IMR-90 (cell line): ENCODE results near the gene SLC35B2. TPM values are rescaled to one million over a fixed set of nuclear protein-coding genes. Genes with fewer than 3 reads are reported as not detected.

Experiments
- ATAC-seq: fragments of 200-7000 bp; cut with Tn5 transposase; 2 replicates; pipeline ENCODE4 v1.9.1; 2020; ENCODE audit warnings: low read depth, mild to moderate bottlenecking, moderate library complexity
- BruUV-seq: library from RNA; stranded (reverse); fragments of 400-500 nt; replicated peaks from 2 replicates; lab custom pipeline; 2021; lab: Mats Ljungman, UMichigan
- CTCF ChIA-PET: fragments of 300-600 bp; formaldehyde crosslinking; extraction: SDS; loops from one replicate; lab custom pipeline; 2021; ENCODE audit warnings: antibody characterized with exemption; lab: Yijun Ruan, JAX
- POLR2A ChIA-PET: fragments of 300-600 bp; sonication (Branson Sonifier 250); formaldehyde crosslinking; loops from one replicate; lab custom pipeline; 2022; ENCODE audit warnings: antibody characterized with exemption; ENCODE audit not compliant: unreplicated experiment; lab: Charles Lee
- DNase-seq: peaks from one replicate; pipeline ENCODE4 v3.0.0; 2013
- H2AFZ ChIP-seq: replicated peaks from 2 replicates; pipeline ENCODE3; 2013; ENCODE audit warnings: low read length, mild to moderate bottlenecking; ENCODE audit not compliant: poor library complexity
- H2AK5ac ChIP-seq: 2 replicates; pipeline ENCODE4 v1.6.1; 2013; ENCODE audit warnings: low read depth, low read length, inconsistent platforms
- H2AK9ac ChIP-seq: replicated peaks from 2 replicates; pipeline ENCODE3; 2013; ENCODE audit warnings: mild to moderate bottlenecking, low read depth, low read length, moderate library complexity; ENCODE audit not compliant: poor library complexity
- H2BK120ac ChIP-seq: 2 replicates; pipeline ENCODE4 v1.6.1; 2013; ENCODE audit warnings: low read depth, low read length, inconsistent platforms
- H2BK15ac ChIP-seq: 3 replicates; pipeline ENCODE4 v1.6.1; 2013; ENCODE audit warnings: low read depth, low read length, inconsistent platforms
- H2BK20ac ChIP-seq: 2 replicates; pipeline ENCODE4 v1.6.1; 2013; ENCODE audit warnings: low read depth, mild to moderate bottlenecking, inconsistent platforms, low read length, moderate library complexity
- H2BK5ac ChIP-seq: 2 replicates; pipeline ENCODE4 v1.6.1; 2013; ENCODE audit warnings: mild to moderate bottlenecking, low read depth, low read length, inconsistent platforms; ENCODE audit not compliant: poor library complexity, severe bottlenecking
- H3K14ac ChIP-seq: replicated peaks from 2 replicates; pipeline ENCODE4 v1.6.1; 2013; ENCODE audit warnings: low read depth, low read length, inconsistent platforms
- H3K18ac ChIP-seq: 2 replicates; pipeline ENCODE4 v1.6.1; 2013; ENCODE audit warnings: low read depth, low read length, control low read depth
- H3K23ac ChIP-seq: 2 replicates; pipeline ENCODE4 v1.6.1; 2013; ENCODE audit warnings: low read depth, low read length, inconsistent platforms
- H3K27ac ChIP-seq: 2 replicates; pipeline ENCODE4 v1.5.1; 2013; ENCODE audit warnings: mild to moderate bottlenecking, control low read depth, low read length; ENCODE audit not compliant: insufficient read depth
- H3K27me3 ChIP-seq: 2 replicates; pipeline ENCODE4 v1.6.1; 2013; ENCODE audit warnings: low read length; ENCODE audit not compliant: control insufficient read depth, insufficient read depth
- H3K36me3 ChIP-seq: 2 replicates; pipeline ENCODE4 v1.6.1; 2013; ENCODE audit warnings: low read length, mixed read lengths; ENCODE audit not compliant: control insufficient read depth, insufficient read depth
- H3K4ac ChIP-seq: 2 replicates; pipeline ENCODE4 v1.6.1; 2013; ENCODE audit warnings: low read depth, low read length, inconsistent platforms
- H3K4me1 ChIP-seq: 2 replicates; pipeline ENCODE4 v1.6.1; 2013; ENCODE audit warnings: low read length, mixed read lengths; ENCODE audit not compliant: control insufficient read depth, insufficient read depth
- H3K4me2 ChIP-seq: 2 replicates; pipeline ENCODE4 v1.6.1; 2013; ENCODE audit warnings: low read depth, mild to moderate bottlenecking, control low read depth, low read length, moderate library complexity
- H3K4me3 ChIP-seq: 2 replicates; pipeline ENCODE4 v1.5.1; 2013; ENCODE audit warnings: low read depth, mild to moderate bottlenecking, control low read depth, low read length, moderate library complexity; ENCODE audit not compliant: insufficient read depth
- H3K56ac ChIP-seq: 2 replicates; pipeline ENCODE4 v1.6.1; 2013; ENCODE audit warnings: low read length, inconsistent platforms; ENCODE audit not compliant: insufficient read depth; ENCODE audit errors: extremely low read depth
- H3K79me1 ChIP-seq, 2 experiments: 2 replicates each; pipeline ENCODE4 v1.6.1; 2013; ENCODE audit warnings: low read length in 2 of 2, inconsistent platforms in 1 of 2, low read depth in 1 of 2
- H3K9ac ChIP-seq: 2 replicates; pipeline ENCODE4 v1.6.1; 2013; ENCODE audit warnings: low read depth, low read length, control low read depth
- H3K9me1 ChIP-seq: 2 replicates; pipeline ENCODE4 v1.6.1; 2013; ENCODE audit warnings: low read length, inconsistent platforms; ENCODE audit not compliant: insufficient read depth
- H3K9me3 ChIP-seq: 2 replicates; pipeline ENCODE4 v1.6.1; 2013; ENCODE audit warnings: low read length; ENCODE audit not compliant: control insufficient read depth, insufficient read depth
- H4K20me1 ChIP-seq: 2 replicates; pipeline ENCODE4 v1.6.1; 2013; ENCODE audit warnings: low read length, inconsistent platforms; ENCODE audit not compliant: insufficient read depth
- H4K5ac ChIP-seq: 2 replicates; pipeline ENCODE4 v1.6.1; 2013; ENCODE audit warnings: mild to moderate bottlenecking, low read depth, low read length, control low read depth
- H4K8ac ChIP-seq, 2 experiments: 2 replicates each; pipeline ENCODE4 v1.6.1; 2013; ENCODE audit warnings: low read depth in 2 of 2, low read length in 2 of 2, control low read depth in 1 of 2, inconsistent platforms in 1 of 2
- H4K91ac ChIP-seq: 2 replicates; pipeline ENCODE4 v1.6.1; 2013; ENCODE audit warnings: low read depth, low read length, inconsistent platforms; ENCODE audit not compliant: insufficient read depth
- CHD1 ChIP-seq: IDR thresholded peaks from 2 replicates; pipeline ENCODE4 v1.6.1; 2012; ENCODE audit warnings: low read depth, low read length, improper control_type of control experiment
- NFE2L2 ChIP-seq: fragments of 150-350 bp; IDR thresholded peaks from 2 replicates; pipeline ENCODE4 v1.6.1; 2016; ENCODE audit warnings: low read depth, mild to moderate bottlenecking, low read length
- POLR2A ChIP-seq: IDR thresholded peaks from 2 replicates; pipeline ENCODE4 v1.6.1; 2012; ENCODE audit warnings: mild to moderate bottlenecking, low read depth, low read length
- RAD21 ChIP-seq: IDR thresholded peaks from 2 replicates; pipeline ENCODE4 v1.6.1; 2012; ENCODE audit warnings: low read length, improper control_type of control experiment
- RCOR1 ChIP-seq: IDR thresholded peaks from 2 replicates; pipeline ENCODE4 v1.6.1; 2012; ENCODE audit warnings: mild to moderate bottlenecking, low read length, improper control_type of control experiment; ENCODE audit not compliant: insufficient replicate concordance
- WGBS, 2 experiments: methylation state at CpG; one replicate each; pipeline versions ENCODE4 v1.1.5 to v1.1.7; 2013; ENCODE audit warnings: missing lambda C conversion rate in 2 of 2; ENCODE audit not compliant: insufficient read length in 1 of 2; ENCODE audit errors: extremely low coverage in 2 of 2; 5-methylcytosine and 5-hydroxymethylcytosine counted together
- dilution Hi-C: fragments of 300-500 bp; cut with HindIII; formaldehyde crosslinking; loops from one replicate; pipeline ENCODE4 v1.14.3; 2018; ENCODE audit warnings: low sequenced_read_pairs; ENCODE audit not compliant: unreplicated experiment
- in situ Hi-C: fragments of 300-500 bp; cut with MboI; formaldehyde crosslinking; loops from 3 replicates; pipeline ENCODE4 v1.14.3; 2019; ENCODE audit warnings: low sequenced_read_pairs, inconsistent platforms, mixed read lengths
- intact Hi-C: fragments of 100-400 bp; cut with micrococcal nuclease; formaldehyde crosslinking; loops from 2 replicates; pipeline ENCODE4 v1.10.0; 2022
- polyA plus RNA-seq, 3 experiments: library from polyadenylated mRNA; depleted of rRNA; stranded (reverse); fragments of >200 nt; gene quantifications; 2 replicates each; pipeline ENCODE4 v1.2.3, GENCODE V29; 2012; ENCODE audit warnings: low replicate concordance in 1 of 3
- total RNA-seq: library from RNA; depleted of rRNA; stranded (reverse); fragments of >200 nt; gene quantifications from 2 replicates; pipeline ENCODE4 v1.2.3, GENCODE V29; 2012

The SLC35B2 gene
- total and polyA plus RNA-seq, 2 of the 4 experiments (the other 2 are of a cell fraction), result 51.4 to 89.9 TPM

DNA sequence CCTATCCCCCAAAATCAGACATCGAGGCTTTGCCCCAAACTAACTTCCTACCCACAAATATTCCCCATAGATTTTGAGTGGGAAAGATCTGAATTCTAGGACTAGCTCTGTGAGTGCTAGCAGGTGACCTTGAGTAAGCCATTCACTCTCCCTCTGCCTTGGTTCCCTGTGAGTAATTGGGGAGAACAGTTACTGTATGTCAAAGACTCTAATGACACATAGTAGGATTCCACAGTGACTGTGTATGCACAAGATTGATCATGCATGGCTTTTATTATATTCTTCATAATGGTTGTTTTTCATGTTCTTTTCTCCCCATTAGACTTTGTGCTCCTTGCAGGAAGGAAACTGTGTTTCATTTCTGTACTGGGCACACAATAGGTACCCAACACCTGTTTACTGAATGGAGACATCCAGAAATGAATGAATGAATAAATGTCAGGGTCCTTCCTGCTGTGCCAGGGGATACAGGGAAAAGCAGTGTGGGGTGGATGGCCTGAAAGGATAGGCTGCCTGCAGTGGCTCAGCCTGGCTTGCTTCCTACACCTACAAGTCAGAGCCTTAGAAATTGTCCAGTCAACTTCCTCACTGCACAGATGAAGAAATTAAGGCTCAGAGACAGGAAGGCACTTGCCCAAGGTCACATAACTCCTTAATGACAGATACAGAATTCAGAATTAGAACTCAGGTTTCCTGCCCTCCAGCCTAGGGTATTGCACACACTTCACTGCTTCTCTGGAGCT lies 12.0 kb upstream of the SLC35B2 start:
- no peak overlapping the region for H3K18ac ChIP-seq
- H3K4me2 ChIP-seq, result no peak overlapping the region
- H3K9ac ChIP-seq, result no peak overlapping the region
- no peak overlapping the region for H3K14ac ChIP-seq
- ATAC-seq, result no peak
- no peak overlapping the region for H2AK9ac ChIP-seq
- dilution Hi-C loops, result no loop called here
- H4K20me1 ChIP-seq, result peaks cover 8% of the 10 kb centered on the region; the same call in 1 of the 2 replicates
- WGBS, 2 experiments, result no CpG with 5 or more reads among the region's 1 CpG
- no peak overlapping the region for H4K8ac ChIP-seq
- no peak overlapping the region for H4K91ac ChIP-seq
- H3K4me1 ChIP-seq, result peaks cover under 1% of the 10 kb centered on the region; the same call in 1 of the 2 replicates
- TF ChIP-seq CHD1, result no peak
- TF ChIP-seq RCOR1, result no peak
- no peak for TF ChIP-seq POLR2A
- no peak for TF ChIP-seq RAD21
- no peak for TF ChIP-seq NFE2L2
- H3K9me1 ChIP-seq, result no peaks in the 10 kb centered on the region
- POLR2A ChIA-PET, result no interaction called here
- no peak overlapping the region for H3K4ac ChIP-seq
- H3K23ac ChIP-seq, result no peak overlapping the region
- H2AFZ ChIP-seq, result no peak overlapping the region
- H2BK20ac ChIP-seq, result no peak overlapping the region
- intact Hi-C loops, result no loop called here
- H3K36me3 ChIP-seq, result no peaks in the 10 kb centered on the region
- H3K56ac ChIP-seq, result no peak overlapping the region
- H3K4me3 ChIP-seq, result no peak overlapping the region
- no peak overlapping the region for H2BK15ac ChIP-seq
- in situ Hi-C loops, result no loop called here
- DNase-seq, result no peak
- BruUV-seq, result no TSS peak
- no peak overlapping the region for H4K5ac ChIP-seq
- H2BK5ac ChIP-seq, result no peak overlapping the region
- no peak overlapping the region for H2BK120ac ChIP-seq
- no peak overlapping the region for H2AK5ac ChIP-seq
- H3K79me1 ChIP-seq, result peaks cover 4 to 6% of the 10 kb centered on the region in 2 experiments; a peak in 3 of 4 replicates
- CTCF ChIA-PET, result interaction anchor here (1.1 kb wide), 1 partner anchor 65 kb away, joined by 3 read pairs; no protein-coding TSS in a partner anchor
- H3K9me3 ChIP-seq, result no peaks in the 10 kb centered on the region
- H3K27me3 ChIP-seq, result peaks cover 52% of the 10 kb centered on the region
- H3K27ac ChIP-seq, result no peak overlapping the region
